ENCODE measurements around the gene HSD17B12.

Gene HSD17B12

GRCh38 chr11:43770173-43770572, 89.6 kb downstream of the HSD17B12 start:
- peaks cover 82 to 99% (median 88%) of the 10 kb centered on the region in 11 experiments for H3K36me3 ChIP-seq
- H3K27me3 ChIP-seq: no peaks in the 10 kb centered on the region
- H3K4me2 ChIP-seq: no peak overlapping the region
- H3K4me1 ChIP-seq: no peaks in the 10 kb centered on the region
- H3K9me3 ChIP-seq (replicated peaks in 1 of 11): peaks cover 54 to 63% (median 59%) of the 10 kb centered on the region in 11 experiments
- peaks cover 0 to 6% (median 0%) of the 10 kb centered on the region in 11 experiments; a peak in 1 of 22 replicates for H4K20me1 ChIP-seq
- H3K4me3 ChIP-seq: no peak overlapping the region
- H3K9ac ChIP-seq: no peak overlapping the region
- TF ChIP-seq Cebpa-rat (IDR thresholded peaks at IDR 0.05): no peak
- no peak overlapping the region for H3K27ac ChIP-seq

DNA sequence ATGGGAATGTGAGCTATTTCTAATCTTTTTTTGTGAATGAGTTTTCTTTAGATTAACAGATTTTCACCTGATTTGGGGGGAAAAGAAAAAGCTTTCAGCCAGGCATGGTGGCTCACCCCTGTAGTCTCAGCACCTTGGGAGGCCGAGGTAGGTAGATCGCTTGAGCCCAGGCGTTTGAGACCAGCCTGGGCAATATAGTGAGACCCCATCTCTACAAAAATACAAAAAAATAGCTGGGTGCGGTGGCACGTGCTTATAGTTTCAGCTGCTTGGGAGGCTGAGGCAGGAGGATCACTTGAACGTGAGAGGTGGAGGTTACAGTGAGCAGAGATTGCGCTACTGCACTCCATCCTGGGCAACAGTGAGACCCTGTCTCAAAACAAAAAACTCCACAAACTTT, 92.2 kb downstream of the HSD17B12 start:
- Histone ChIP-seq H3K27me3 (no peaks in the 10 kb centered on the region), H3K4me2 (no peak overlapping the region), H3K9ac (no peak overlapping the region), H3K4me1 (no peaks in the 10 kb centered on the region), H3K4me3 (no peak overlapping the region), H3K27ac (no peak overlapping the region), H3K36me3 (peaks cover 58 to 76% (median 67%) of the 10 kb centered on the region in 11 experiments), H4K20me1 (peaks cover 0 to 6% (median 0%) of the 10 kb centered on the region in 11 experiments; a peak in 1 of 22 replicates), H3K9me3 (replicated peaks in 1 of 11) (peaks cover 34 to 46% (median 42%) of the 10 kb centered on the region in 11 experiments)
- no peak for TF ChIP-seq Cebpa-rat (IDR thresholded peaks at IDR 0.05)

DNA sequence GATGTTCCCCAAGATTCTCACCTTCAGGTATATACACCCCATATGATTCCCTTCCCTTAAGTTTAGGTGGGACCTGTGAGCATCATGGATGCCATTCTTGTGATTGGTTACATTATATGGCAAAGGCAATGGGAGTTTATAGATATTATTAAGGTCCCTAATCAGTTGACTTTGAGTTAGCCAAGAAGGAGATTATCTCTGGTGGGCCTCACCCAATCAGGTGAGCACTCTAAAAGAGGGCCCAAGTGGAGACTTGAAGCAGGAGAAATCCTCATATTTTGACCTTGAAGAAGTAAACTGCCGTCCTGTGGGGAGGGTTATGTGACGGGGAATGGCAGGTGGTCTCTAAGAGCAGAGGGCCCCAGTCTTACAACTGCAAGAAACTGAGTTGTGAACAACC, 94.2 kb downstream of the HSD17B12 start:
- Histone ChIP-seq H3K27me3 (no peaks in the 10 kb centered on the region), H3K9ac (no peak overlapping the region), H4K20me1 (peaks cover 0 to 7% (median 0%) of the 10 kb centered on the region in 11 experiments; a peak in 2 of 22 replicates), H3K4me1 (no peaks in the 10 kb centered on the region), H3K36me3 (peaks cover 49 to 64% (median 57%) of the 10 kb centered on the region in 11 experiments), H3K4me2 (no peak overlapping the region), H3K27ac (no peak overlapping the region), H3K4me3 (0 out of 20 replicates have a peak overlapping the region, but pooled peaks of 1 of the 10 experiments have one; percentile 10), H3K9me3 (replicated peaks in 1 of 11) (peaks cover 26 to 38% (median 34%) of the 10 kb centered on the region in 11 experiments)
- TF ChIP-seq Cebpa-rat (IDR thresholded peaks at IDR 0.05): no peak

DNA sequence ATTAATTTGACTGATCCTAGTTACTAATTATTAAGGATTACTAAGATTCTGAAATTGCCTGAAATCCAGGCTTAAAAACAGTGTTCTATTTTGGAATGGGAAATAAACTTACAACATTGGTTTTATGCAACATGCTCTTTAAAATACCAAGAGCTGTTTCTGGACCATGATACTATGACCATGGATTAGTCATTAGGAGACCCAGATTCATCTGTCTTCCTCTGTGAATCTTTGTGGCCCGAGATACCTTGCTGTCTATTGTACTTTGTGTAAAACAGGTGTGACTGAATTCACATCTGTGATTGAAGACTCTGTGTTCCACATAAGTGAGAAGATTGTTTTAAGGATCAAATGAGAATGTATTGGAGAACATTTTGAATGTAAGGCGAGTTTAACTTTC, 98.8 kb downstream of the HSD17B12 start:
- Histone ChIP-seq H3K4me2 (no peak overlapping the region), H3K4me3 (no peak overlapping the region), H3K27ac (no peak overlapping the region), H3K9me3 (replicated peaks in 1 of 11) (peaks cover 55 to 66% (median 59%) of the 10 kb centered on the region in 11 experiments), H4K20me1 (peaks cover 0 to 4% (median 0%) of the 10 kb centered on the region in 11 experiments; a peak in 2 of 22 replicates), H3K27me3 (no peaks in the 10 kb centered on the region), H3K9ac (no peak overlapping the region), H3K4me1 (no peaks in the 10 kb centered on the region), H3K36me3 (peaks cover 53 to 64% (median 58%) of the 10 kb centered on the region in 11 experiments)
- TF ChIP-seq Cebpa-rat (IDR thresholded peaks at IDR 0.05): no peak

- Histone ChIP-seq H3K27ac (no peak overlapping the region), H3K4me3 (peak overlapping the region in 1 of 10 experiments; percentile 10; a peak in 2 of 20 replicates), H3K4me1 (peaks cover 19 to 34% (median 22%) of the 10 kb centered on the region in 10 experiments), H3K4me2 (no peak overlapping the region), H3K36me3 (peaks cover 49 to 86% (median 66%) of the 10 kb centered on the region in 11 experiments), H3K9ac (no peak overlapping the region), H3K9me3 (replicated peaks in 1 of 11) (peaks cover 57 to 72% (median 66%) of the 10 kb centered on the region in 11 experiments), H3K27me3 (no peaks in the 10 kb centered on the region), H4K20me1 (peaks cover 0 to 15% (median 0%) of the 10 kb centered on the region in 11 experiments; a peak in 6 of 22 replicates)
- TF ChIP-seq Cebpa-rat (IDR thresholded peaks at IDR 0.05): no peak
These were observed 103.8 kb downstream of the HSD17B12 start for GRCh38 chr11:43784301-43784700.

DNA sequence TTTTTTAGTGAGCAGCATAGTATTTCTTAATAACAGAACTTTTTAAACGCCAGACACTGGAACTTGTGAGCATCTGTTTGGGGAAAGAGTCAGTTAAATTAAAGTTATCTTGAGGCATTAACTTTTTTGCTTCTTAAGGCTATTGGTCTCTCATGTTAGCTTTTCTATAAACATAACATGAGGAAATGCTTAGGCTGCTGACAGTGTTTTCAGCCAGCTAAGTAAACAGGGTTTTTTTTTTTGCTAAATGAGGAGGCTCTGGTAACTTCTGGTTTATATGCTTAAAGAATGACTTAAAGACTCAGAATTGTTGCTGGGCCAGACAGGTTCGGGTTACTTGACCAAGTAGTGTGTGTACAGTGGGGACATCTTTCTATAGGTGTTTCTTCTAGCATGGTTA, 104.3 kb downstream of the HSD17B12 start:
- Histone ChIP-seq H3K36me3 (peaks cover 44 to 86% (median 69%) of the 10 kb centered on the region in 11 experiments), H3K9me3 (replicated peaks in 1 of 11) (peaks cover 52 to 71% (median 62%) of the 10 kb centered on the region in 11 experiments), H3K27ac (no peak overlapping the region), H4K20me1 (peaks cover 0 to 15% (median 0%) of the 10 kb centered on the region in 11 experiments; a peak in 5 of 22 replicates), H3K4me2 (peak overlapping the region in 1 of 11 experiments; percentile 41; a peak in 1 of 22 replicates), H3K9ac (no peak overlapping the region), H3K4me1 (peaks cover 19 to 34% (median 22%) of the 10 kb centered on the region in 10 experiments), H3K27me3 (no peaks in the 10 kb centered on the region), H3K4me3 (peak overlapping the region in 1 of 10 experiments; percentile 10; a peak in 2 of 20 replicates)
- TF ChIP-seq Cebpa-rat (IDR thresholded peaks at IDR 0.05): no peak

DNA sequence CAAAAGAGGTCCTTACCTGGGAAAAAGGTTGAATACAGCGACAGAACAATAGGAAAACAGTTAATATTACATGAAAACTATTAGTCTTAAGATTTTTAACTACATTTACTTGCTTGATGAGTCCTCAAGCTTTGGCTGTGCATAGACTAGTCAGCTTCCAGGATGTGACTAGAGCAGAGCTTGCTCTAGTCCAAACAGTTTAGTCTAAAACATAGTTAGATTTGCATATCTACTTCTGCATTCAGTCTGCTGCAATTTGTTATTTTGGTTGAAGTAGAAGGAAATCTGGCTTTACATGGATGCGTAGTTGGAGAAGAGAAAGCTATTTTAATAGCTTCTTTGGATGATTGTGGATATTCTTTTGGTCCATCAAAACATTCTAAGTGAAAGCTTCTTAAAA, 104.8 kb downstream of the HSD17B12 start:
- Histone ChIP-seq H3K9ac (no peak overlapping the region), H4K20me1 (peaks cover 0 to 15% (median 0%) of the 10 kb centered on the region in 11 experiments; a peak in 4 of 22 replicates), H3K4me2 (peak overlapping the region in 1 of 11 experiments; percentile 41; a peak in 1 of 22 replicates), H3K27me3 (no peaks in the 10 kb centered on the region), H3K9me3 (replicated peaks in 1 of 11) (peaks cover 47 to 66% (median 57%) of the 10 kb centered on the region in 11 experiments), H3K27ac (no peak overlapping the region), H3K4me1 (peaks cover 19 to 34% (median 22%) of the 10 kb centered on the region in 10 experiments), H3K36me3 (peaks cover 44 to 86% (median 66%) of the 10 kb centered on the region in 11 experiments), H3K4me3 (no peak overlapping the region)
- no peak for TF ChIP-seq Cebpa-rat (IDR thresholded peaks at IDR 0.05)

DNA sequence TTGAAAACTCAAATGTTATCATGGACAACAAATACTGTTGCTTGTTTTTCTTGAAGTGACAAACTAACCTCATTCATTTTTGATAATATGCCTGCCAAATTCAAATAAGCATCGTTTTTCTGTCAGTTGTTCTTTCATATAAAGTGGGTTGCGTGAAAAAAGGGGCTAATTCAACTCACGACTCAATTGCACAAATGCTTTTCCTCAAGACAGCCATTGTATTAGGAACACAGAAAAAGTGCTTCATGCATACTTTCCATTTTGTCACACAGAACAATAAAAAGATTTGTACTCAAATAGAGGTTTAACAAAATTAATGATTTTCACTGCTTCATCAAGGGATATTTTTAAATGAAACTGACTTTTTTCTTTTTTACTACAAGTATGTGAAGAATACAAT, 105.5 kb downstream of the HSD17B12 start:
- TF ChIP-seq Cebpa-rat (IDR thresholded peaks at IDR 0.05): no peak
- Histone ChIP-seq H4K20me1 (peaks cover 0 to 15% (median 0%) of the 10 kb centered on the region in 11 experiments; a peak in 4 of 22 replicates), H3K4me2 (no peak overlapping the region), H3K9me3 (replicated peaks in 1 of 11) (peaks cover 41 to 59% (median 50%) of the 10 kb centered on the region in 11 experiments), H3K4me3 (no peak overlapping the region), H3K27ac (no peak overlapping the region; a peak in 1 of 22 replicates), H3K27me3 (no peaks in the 10 kb centered on the region), H3K36me3 (peaks cover 39 to 84% (median 64%) of the 10 kb centered on the region in 11 experiments), H3K9ac (no peak overlapping the region), H3K4me1 (peaks cover 19 to 34% (median 22%) of the 10 kb centered on the region in 10 experiments)

- Histone ChIP-seq H3K4me1 (peaks cover 19 to 34% (median 22%) of the 10 kb centered on the region in 10 experiments), H3K4me2 (peak overlapping the region; percentile 13 to 82 (median 51); a peak in 17 of 22 replicates), H3K27ac (peak overlapping the region in 8 of 11 experiments; percentile 3 to 50 (median 25); a peak in 8 of 22 replicates), H3K36me3 (peaks cover 28 to 76% (median 56%) of the 10 kb centered on the region in 11 experiments), H4K20me1 (peaks cover 0 to 15% (median 0%) of the 10 kb centered on the region in 11 experiments; a peak in 4 of 22 replicates), H3K4me3 (no peak overlapping the region), H3K9me3 (replicated peaks in 1 of 11) (peaks cover 27 to 41% (median 32%) of the 10 kb centered on the region in 11 experiments), H3K27me3 (no peaks in the 10 kb centered on the region), H3K9ac (no peak overlapping the region; a peak in 2 of 22 replicates)
- TF ChIP-seq Cebpa-rat (IDR thresholded peaks at IDR 0.05): no peak
These were observed 107.3 kb downstream of the HSD17B12 start for GRCh38 chr11:43787824-43788223.
